Astrocyte of the cerebellum (primary cell): ENCODE results near the gene CDK5RAP2.

Experiments used
- DNase-seq: peaks from one replicate; pipeline ENCODE4 v3.0.0-alpha.2; 2011; ENCODE audit warnings: low read depth
- H3K4me3 ChIP-seq: 2 replicates; pipeline ENCODE4 v1.5.1; 2011; ENCODE audit warnings: mild to moderate bottlenecking, low read depth, low read length, moderate library complexity
- in situ Hi-C: cut with HindIII; loops from 2 replicates; pipeline ENCODE4 v1.10.0; 2017; ENCODE audit warnings: low sequenced_read_pairs
- TF ChIP-seq, protein P1 (sequence below): IDR thresholded peaks from 2 replicates; pipeline ENCODE4 v1.5.1; 2012; ENCODE audit warnings: low read length, low read depth, moderate library complexity, mild to moderate bottlenecking; ENCODE audit errors: missing control alignments

The CDK5RAP2 gene

DNA sequence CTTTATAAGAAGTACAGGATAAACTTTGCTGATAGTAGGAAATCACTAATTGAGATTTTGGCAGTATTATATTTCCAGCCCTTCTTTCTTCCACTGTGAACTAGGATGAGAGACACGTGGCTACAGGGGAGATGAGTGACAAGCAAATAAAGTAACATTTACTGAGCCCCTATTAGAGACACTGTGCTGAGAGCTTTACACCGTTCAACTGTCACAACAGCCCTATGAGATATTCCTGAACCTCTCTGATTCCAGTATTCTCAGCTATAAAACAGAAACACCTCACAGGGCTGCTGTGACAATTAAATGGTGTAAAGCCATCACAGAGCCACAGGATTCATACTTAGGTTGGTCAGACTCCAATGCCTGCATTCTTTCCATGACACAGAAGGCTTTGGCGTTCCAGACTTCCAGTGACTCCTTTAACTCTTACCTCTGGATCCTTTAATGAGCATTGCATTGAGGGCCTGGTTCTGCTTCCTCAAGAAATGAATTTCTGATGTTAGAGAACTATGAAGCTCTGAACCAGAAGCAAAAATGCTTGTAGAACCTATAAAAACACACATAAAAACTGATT is 169.0 kb downstream of the CDK5RAP2 start:
- TF ChIP-seq, protein P1, sequence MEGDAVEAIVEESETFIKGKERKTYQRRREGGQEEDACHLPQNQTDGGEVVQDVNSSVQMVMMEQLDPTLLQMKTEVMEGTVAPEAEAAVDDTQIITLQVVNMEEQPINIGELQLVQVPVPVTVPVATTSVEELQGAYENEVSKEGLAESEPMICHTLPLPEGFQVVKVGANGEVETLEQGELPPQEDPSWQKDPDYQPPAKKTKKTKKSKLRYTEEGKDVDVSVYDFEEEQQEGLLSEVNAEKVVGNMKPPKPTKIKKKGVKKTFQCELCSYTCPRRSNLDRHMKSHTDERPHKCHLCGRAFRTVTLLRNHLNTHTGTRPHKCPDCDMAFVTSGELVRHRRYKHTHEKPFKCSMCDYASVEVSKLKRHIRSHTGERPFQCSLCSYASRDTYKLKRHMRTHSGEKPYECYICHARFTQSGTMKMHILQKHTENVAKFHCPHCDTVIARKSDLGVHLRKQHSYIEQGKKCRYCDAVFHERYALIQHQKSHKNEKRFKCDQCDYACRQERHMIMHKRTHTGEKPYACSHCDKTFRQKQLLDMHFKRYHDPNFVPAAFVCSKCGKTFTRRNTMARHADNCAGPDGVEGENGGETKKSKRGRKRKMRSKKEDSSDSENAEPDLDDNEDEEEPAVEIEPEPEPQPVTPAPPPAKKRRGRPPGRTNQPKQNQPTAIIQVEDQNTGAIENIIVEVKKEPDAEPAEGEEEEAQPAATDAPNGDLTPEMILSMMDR, result no peak
- in situ Hi-C loops, result no loop called here
- H3K4me3 ChIP-seq, result no peak overlapping the region
- DNase-seq, result no peak

DNA sequence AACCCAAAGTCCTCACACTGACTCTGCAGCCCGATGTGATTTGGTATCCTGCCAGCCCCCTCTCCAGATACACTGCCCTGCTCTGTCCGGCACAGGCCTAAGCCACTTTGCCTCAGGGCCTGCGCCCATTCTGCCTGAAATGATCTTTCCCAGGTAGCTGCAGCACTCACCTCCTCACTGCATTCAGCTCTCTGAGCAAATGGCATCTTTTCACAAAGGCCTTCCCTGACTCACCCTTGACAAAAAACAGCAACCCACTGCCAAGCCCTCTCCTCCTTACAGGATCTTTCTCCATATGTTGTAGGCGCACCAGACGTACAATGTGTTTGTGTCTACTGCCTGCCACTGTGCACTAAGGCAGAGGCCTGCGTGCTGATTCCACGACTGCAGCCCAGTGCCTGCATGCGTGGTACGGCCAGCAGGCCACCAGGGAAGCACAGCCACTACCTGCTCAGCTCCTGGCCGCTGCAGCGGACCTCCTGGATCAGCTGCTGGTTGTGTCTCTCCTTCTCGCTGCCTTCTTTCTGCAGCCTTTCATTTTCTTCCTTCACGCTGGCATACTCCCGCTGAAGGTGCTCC is 171.2 kb downstream of the CDK5RAP2 start:
- DNase-seq, result no peak
- TF ChIP-seq, protein P1, result no peak
- in situ Hi-C loops, result no loop called here
- no peak overlapping the region for H3K4me3 ChIP-seq

DNA sequence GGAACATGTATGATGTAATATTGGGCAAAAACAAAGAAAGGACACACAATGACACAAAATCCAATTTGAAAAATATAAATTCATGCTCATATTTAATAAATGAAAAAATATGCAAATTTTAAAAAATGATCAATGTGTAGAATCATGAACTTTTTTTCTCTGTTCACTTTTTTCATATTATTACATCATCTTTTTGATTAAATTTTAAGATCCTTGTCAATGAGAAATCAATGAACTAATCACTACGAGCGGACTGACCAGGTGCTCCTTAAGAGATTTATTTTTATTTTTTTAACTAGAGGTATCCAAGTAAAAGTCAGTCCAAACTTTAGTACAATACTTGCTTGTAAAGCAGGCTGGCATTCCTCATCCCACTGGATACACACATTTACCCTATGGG is 174.1 kb downstream of the CDK5RAP2 start:
- in situ Hi-C loops, result no loop called here
- TF ChIP-seq, protein P1, result no peak
- DNase-seq, result no peak

DNA sequence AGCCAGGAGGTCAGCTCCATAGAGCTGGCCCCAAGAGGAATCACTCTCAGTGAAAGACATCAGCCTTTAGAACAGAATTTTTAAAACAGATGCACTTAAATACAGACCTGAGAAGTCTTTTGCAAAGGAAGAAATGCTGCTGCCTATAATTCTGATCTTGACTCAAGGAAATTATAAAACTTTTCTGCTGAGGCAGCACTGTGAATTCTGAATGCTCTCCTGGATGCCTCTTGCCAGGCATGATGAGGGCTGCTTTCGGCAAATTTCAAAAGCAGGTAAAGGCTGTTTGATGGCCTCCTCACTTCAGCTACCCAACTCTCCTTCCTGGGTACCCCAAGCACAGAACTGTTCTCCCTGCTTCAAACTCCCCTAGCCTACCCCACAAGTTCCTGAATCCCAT is 174.8 kb downstream of the CDK5RAP2 start:
- DNase-seq, result no peak
- in situ Hi-C loops, result no loop called here
- TF ChIP-seq, protein P1, result no peak
- no peak overlapping the region for H3K4me3 ChIP-seq

More for the DNA sequence above, 174.1 kb downstream of the CDK5RAP2 start:
- no peak overlapping the region for H3K4me3 ChIP-seq

DNA sequence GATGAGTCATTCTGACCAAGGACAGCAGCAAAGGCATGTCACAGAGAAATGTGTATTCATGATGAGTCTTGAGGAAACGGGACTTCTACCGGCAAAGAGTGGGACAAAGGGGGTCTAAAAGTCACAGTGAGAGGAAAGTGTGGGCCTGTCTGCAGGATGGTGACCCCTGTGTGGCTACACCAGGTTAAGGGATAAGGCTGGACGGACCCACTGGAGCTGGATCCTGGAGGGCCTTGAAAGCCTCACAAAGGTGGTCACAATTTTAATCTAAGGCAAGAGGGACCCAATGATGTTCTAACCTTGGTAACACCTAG is 176.5 kb downstream of the CDK5RAP2 start:
- in situ Hi-C loops, result no loop called here
- no peak for DNase-seq
- H3K4me3 ChIP-seq, result no peak overlapping the region
- TF ChIP-seq, protein P1, result no peak

DNA sequence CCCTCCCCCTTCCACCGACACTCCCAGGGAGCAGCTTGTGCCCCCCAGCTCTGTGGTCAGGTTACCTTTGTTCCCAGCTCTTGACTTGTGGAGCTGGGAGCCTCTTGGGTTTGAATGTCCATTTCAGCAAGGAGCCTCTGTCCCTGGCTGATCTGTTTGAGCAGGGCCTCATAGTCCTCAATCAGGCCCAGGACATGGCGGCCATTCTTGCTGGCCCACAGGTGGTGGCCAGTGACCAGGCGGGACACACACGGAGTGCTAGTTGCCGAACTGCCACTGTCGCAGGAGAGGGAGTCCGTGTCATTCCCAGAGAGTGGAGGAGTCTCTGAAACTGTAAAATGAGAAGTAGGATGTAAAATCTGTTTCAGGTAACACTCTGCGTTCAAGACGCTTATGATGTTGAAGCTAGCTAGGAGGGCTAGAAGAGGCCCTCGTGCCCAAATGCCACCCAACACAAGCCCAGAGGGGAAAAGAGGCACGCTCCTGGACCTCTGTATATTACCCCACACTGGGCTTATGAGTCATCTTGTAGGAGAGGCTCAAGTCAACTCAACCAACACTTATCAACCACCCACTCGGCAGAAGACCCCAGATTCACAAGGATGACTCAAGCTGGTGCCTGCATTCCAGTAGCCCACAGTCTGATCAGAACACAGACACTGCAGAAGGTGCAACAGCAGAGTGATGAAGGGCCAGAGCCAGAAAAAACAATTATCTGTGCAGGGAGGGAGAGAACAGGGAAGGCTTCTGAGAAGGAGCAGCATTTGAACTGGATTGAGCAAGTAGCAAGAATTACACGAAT is 177.0 kb downstream of the CDK5RAP2 start:
- in situ Hi-C loops, result no loop called here
- TF ChIP-seq, protein P1, result no peak
- DNase-seq, result peak; percentile 78
- H3K4me3 ChIP-seq, result no peak overlapping the region
